ENCODE measurements around the gene FBF1. TPM values are rescaled to one million over a fixed set of nuclear protein-coding genes. Genes with fewer than 3 reads are reported as not detected.

The FBF1 gene
- total RNA-seq, 1 experiment from 2014 or later, result 8.3 TPM

DNA sequence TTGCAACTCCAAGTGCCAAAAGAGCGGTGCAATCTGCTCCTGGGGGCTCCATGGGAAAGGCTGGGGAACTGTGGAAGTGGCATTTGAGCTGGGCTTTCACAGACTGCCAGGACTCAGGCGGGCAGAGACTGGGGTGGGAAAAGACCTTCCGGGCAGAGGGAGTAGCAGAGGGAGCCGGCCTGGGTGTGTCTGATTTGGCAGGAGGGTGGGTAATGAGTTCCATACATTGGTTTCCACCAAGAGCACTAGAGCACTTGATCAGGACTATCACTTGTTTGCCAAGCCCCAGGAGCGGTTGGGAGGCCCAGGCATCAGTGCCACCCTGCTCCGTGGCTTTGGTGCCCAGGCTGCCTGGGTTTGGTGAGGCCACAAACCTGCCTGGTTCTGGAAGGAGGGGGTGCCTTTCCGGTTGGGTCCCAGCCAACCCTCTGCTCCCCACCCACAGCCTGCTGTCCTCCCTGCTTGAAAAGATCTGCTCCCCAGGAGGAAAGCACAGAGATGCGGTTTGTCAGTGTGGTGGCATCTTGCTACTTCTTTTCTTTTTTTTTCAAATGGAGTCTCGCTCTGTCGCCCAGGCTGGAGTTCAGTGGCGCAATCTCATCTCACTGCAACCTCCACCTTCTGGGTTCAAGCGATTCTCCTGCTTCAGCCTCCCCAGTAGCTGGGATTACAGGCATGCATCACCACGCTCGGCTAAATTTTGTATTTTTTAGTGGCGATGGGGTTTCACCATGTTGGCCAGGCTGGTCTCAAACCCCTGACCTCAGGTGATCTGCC, 59.0 kb downstream of the FBF1 start:
- TF ChIP-seq, protein P1, sequence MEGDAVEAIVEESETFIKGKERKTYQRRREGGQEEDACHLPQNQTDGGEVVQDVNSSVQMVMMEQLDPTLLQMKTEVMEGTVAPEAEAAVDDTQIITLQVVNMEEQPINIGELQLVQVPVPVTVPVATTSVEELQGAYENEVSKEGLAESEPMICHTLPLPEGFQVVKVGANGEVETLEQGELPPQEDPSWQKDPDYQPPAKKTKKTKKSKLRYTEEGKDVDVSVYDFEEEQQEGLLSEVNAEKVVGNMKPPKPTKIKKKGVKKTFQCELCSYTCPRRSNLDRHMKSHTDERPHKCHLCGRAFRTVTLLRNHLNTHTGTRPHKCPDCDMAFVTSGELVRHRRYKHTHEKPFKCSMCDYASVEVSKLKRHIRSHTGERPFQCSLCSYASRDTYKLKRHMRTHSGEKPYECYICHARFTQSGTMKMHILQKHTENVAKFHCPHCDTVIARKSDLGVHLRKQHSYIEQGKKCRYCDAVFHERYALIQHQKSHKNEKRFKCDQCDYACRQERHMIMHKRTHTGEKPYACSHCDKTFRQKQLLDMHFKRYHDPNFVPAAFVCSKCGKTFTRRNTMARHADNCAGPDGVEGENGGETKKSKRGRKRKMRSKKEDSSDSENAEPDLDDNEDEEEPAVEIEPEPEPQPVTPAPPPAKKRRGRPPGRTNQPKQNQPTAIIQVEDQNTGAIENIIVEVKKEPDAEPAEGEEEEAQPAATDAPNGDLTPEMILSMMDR (conservative IDR thresholded peaks at IDR 0.05), result no peak
- H4K20me1 ChIP-seq (ENCODE audit: control insufficient read depth, insufficient read depth, insufficient read length), result no peaks in the 10 kb centered on the region
- H3K27ac ChIP-seq (ENCODE audit: insufficient read length, low read depth, low read length), result no peak overlapping the region
- H3K4me2 ChIP-seq (ENCODE audit: insufficient read depth, insufficient read length, low read length), result no peak overlapping the region
- no peak overlapping the region for H3K9ac ChIP-seq (ENCODE audit: extremely low read depth, insufficient read length, low read length)
- peaks cover 44% of the 10 kb centered on the region for H3K27me3 Mint-ChIP-seq (ENCODE audit: low read depth)
- H3K9me3 Mint-ChIP-seq, result no peaks in the 10 kb centered on the region; a peak in 1 of 5 replicates
- H3T11ph ChIP-seq (ENCODE audit: low read length), result no peak overlapping the region
- H3K79me2 ChIP-seq (ENCODE audit: insufficient read depth, low read length), result no peaks in the 10 kb centered on the region
- no CpG with 5 or more reads among the region's 15 CpGs for WGBS (ENCODE audit: extremely low coverage, insufficient read length, low lambda C conversion rate)
- H2AFZ ChIP-seq (ENCODE audit: low read length), result no peak overlapping the region
- H2BK5ac ChIP-seq (ENCODE audit: insufficient read length, low read length), result no peak overlapping the region
- no peak overlapping the region for H3K23ac ChIP-seq (ENCODE audit: insufficient read length, low read depth, low read length)
- peaks cover 8% of the 10 kb centered on the region in 2 experiments for H3K4me1 Mint-ChIP-seq
- H3K27me3 ChIP-seq (ENCODE audit: insufficient read depth, low read length), result no peaks in the 10 kb centered on the region; the same call in 1 of the 2 replicates
- no peak for DNase-seq
- no peak overlapping the region for H2BK15ac ChIP-seq (ENCODE audit: low read depth, low read length)
- no peak overlapping the region for H3K56ac ChIP-seq (ENCODE audit: insufficient read length, low read depth, low read length)
- no peak overlapping the region for H3K4me3 Mint-ChIP-seq
- no peak overlapping the region for H4K5ac ChIP-seq (ENCODE audit: insufficient read length, low read depth, low read length)
- H3K36me3 Mint-ChIP-seq (ENCODE audit: insufficient read depth in 1 of 3, low read depth in 3 of 3), result no peaks in the 10 kb centered on the region; a peak in 1 of 7 replicates
- no peak overlapping the region for H4K91ac ChIP-seq (ENCODE audit: insufficient read length, low read depth, low read length)
- no peak overlapping the region for H2AK5ac ChIP-seq (ENCODE audit: insufficient read length, low read length)
- no peaks in the 10 kb centered on the region for H3K9me3 ChIP-seq (ENCODE audit: control insufficient read depth, low read depth, low read length)
- H3K4me1 ChIP-seq (ENCODE audit: insufficient read depth, low read length), result no peaks in the 10 kb centered on the region
- H3K14ac ChIP-seq (ENCODE audit: insufficient read depth, low read length), result no peak overlapping the region
- no peak overlapping the region; a peak in 1 of 7 replicates for H3K27ac Mint-ChIP-seq
- H3K79me1 ChIP-seq (ENCODE audit: insufficient read depth, low read depth, low read length, poor library complexity, severe bottlenecking), result no peaks in the 10 kb centered on the region
- H3K4ac ChIP-seq (ENCODE audit: low read depth, low read length), result no peak overlapping the region
- no peak overlapping the region for H2BK20ac ChIP-seq (ENCODE audit: low read depth, low read length, poor library complexity, severe bottlenecking)
- H2BK12ac ChIP-seq (ENCODE audit: insufficient read length, low read depth, low read length), result no peak overlapping the region
- peaks cover 8% of the 10 kb centered on the region for H3K23me2 ChIP-seq (ENCODE audit: insufficient read length, low read depth, low read length, poor library complexity, severe bottlenecking)
- no peak overlapping the region for H3K18ac ChIP-seq (ENCODE audit: insufficient read length, low read depth, low read length)
- H2BK120ac ChIP-seq (ENCODE audit: low read depth, low read length, poor library complexity, severe bottlenecking), result no peak overlapping the region
- H4K8ac ChIP-seq (replicated peaks; ENCODE audit: insufficient read length, low read depth, low read length), result no peak overlapping the region

Measured in H9 (cell line).